ENCODE results near the gene FZD10. TPM values are rescaled to one million over a fixed set of nuclear protein-coding genes. Genes with fewer than 3 reads are reported as not detected.

FZD10 gene
- total and polyA plus RNA-seq, 2 of the 13 experiments (the other 11 are each of a cell fraction or from before 2014, with no cell fraction given): not detected

DNA sequence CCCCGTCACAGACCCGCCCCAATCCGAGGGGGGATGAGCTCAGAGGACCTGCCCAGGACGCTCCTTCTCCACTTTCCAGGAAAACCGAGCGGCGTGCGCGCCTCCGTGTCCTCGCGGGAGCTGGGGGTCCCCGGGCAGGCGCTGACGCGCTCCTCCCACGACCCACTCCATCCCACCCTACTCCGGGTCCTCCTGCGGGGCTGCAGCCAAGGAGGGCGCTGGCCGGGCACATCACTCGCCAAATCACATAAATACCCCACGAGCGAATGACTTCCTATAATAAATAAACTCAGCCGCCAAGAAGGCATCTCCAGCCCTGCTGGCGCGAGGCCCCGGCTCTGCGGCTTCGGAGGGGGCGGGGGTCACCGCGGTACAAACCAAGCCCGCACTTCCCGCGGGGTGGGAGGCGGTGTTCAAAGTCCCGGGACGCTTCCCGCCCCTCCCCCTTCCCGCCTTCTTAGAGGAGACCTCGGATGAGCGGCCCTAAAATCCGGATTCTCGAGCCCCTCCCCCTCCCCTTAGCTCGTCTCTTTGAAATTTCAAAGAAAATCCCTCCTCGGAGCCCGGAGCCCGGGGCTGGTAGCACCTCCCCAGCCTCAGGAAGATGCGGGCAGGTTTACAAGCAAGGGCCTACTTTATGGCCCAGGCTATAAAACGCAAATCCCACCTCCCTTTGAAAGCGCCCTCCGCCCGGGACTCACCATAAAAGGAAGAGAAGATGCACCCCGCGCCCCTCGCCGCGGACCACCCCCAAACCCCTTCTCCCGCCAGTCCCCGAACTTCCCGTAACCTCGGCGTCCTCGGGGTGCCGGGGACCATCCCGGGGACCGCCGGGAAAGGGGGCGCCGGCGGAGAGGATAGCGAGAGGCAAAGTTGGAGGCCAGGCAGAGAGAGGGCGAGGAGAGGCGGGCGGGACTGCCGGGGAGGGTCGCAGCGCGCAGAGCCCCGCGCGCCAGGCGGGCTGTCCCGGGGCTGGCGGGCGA lies 712 bp upstream of the FZD10 start (continued):
- TF ChIP-seq, protein P1, sequence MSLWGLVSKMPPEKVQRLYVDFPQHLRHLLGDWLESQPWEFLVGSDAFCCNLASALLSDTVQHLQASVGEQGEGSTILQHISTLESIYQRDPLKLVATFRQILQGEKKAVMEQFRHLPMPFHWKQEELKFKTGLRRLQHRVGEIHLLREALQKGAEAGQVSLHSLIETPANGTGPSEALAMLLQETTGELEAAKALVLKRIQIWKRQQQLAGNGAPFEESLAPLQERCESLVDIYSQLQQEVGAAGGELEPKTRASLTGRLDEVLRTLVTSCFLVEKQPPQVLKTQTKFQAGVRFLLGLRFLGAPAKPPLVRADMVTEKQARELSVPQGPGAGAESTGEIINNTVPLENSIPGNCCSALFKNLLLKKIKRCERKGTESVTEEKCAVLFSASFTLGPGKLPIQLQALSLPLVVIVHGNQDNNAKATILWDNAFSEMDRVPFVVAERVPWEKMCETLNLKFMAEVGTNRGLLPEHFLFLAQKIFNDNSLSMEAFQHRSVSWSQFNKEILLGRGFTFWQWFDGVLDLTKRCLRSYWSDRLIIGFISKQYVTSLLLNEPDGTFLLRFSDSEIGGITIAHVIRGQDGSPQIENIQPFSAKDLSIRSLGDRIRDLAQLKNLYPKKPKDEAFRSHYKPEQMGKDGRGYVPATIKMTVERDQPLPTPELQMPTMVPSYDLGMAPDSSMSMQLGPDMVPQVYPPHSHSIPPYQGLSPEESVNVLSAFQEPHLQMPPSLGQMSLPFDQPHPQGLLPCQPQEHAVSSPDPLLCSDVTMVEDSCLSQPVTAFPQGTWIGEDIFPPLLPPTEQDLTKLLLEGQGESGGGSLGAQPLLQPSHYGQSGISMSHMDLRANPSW (CRISPR knock-in tag; IDR thresholded peaks at IDR 0.05; ENCODE audit: borderline replicate concordance): no peak
- TF ChIP-seq ARNT (IDR thresholded peaks at IDR 0.05): no peak
- TF ChIP-seq, protein P2, sequence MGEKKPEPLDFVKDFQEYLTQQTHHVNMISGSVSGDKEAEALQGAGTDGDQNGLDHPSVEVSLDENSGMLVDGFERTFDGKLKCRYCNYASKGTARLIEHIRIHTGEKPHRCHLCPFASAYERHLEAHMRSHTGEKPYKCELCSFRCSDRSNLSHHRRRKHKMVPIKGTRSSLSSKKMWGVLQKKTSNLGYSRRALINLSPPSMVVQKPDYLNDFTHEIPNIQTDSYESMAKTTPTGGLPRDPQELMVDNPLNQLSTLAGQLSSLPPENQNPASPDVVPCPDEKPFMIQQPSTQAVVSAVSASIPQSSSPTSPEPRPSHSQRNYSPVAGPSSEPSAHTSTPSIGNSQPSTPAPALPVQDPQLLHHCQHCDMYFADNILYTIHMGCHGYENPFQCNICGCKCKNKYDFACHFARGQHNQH (CRISPR knock-in tag; IDR thresholded peaks at IDR 0.05): no peak
- TF ChIP-seq NPAS2 (CRISPR knock-in tag; IDR thresholded peaks at IDR 0.05; ENCODE audit: borderline replicate concordance): no peak

DNA sequence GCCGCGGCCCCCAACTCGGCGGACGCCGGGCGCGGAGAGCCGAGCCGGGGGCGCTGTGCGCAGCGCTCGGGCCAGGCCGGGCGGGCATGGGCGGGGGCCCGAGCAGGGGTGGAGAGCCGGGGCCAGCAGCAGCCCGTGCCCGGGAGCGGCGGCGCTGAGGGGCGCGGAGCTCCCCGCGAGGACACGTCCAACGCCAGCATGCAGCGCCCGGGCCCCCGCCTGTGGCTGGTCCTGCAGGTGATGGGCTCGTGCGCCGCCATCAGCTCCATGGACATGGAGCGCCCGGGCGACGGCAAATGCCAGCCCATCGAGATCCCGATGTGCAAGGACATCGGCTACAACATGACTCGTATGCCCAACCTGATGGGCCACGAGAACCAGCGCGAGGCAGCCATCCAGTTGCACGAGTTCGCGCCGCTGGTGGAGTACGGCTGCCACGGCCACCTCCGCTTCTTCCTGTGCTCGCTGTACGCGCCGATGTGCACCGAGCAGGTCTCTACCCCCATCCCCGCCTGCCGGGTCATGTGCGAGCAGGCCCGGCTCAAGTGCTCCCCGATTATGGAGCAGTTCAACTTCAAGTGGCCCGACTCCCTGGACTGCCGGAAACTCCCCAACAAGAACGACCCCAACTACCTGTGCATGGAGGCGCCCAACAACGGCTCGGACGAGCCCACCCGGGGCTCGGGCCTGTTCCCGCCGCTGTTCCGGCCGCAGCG lies 639 bp downstream of the FZD10 start:
- H3K9me3 ChIP-seq (ENCODE audit: low read length): no peaks in the 10 kb centered on the region
- no peak overlapping the region for H3K27ac ChIP-seq (ENCODE audit: extremely low read length, insufficient read depth, low read length)
- no peak overlapping the region for H3K9ac ChIP-seq (ENCODE audit: insufficient read depth, low read depth, low read length)
- DNase-seq (ENCODE audit: low spot score) (no peak), ATAC-seq (no peak), FAIRE-seq (no peak)
- no peaks in the 10 kb centered on the region for H4K20me1 ChIP-seq (ENCODE audit: insufficient read depth, low read length)
- in situ Hi-C loops (cut with HindIII; ENCODE audit: extremely low pct_ligation_motif_present, low pct_unique_long_range_greater_than_20kb): no loop called here
- WGBS (ENCODE audit: low lambda C conversion rate): 76% methylated on average over 24 of the region's 78 CpGs
- H3K4me3 ChIP-seq (replicated peaks in 1 of 3; ENCODE audit: insufficient read depth in 1 of 3, low read depth in 2 of 3, low read length in 3 of 3): no peak overlapping the region
- H3K79me2 ChIP-seq (ENCODE audit: insufficient read depth, low read length): no peaks in the 10 kb centered on the region
- H2AFZ ChIP-seq (ENCODE audit: low read length): no peak overlapping the region
- CTCF ChIA-PET (ENCODE audit: low intra/inter-chr PET ratio, low total read pairs): no interaction called here
- H3K4me2 ChIP-seq (ENCODE audit: low read depth, low read length): no peak overlapping the region
- intact Hi-C loops (cut with micrococcal nuclease; ENCODE audit: unreplicated experiment): no loop called here
- no peaks in the 10 kb centered on the region for H3K4me1 ChIP-seq (ENCODE audit: insufficient read depth, low read length)
- POLR2A ChIA-PET: no interaction called here
- H3K36me3 ChIP-seq (replicated peaks in 1 of 2; ENCODE audit: control insufficient read depth in 1 of 2, insufficient read depth in 2 of 2, low read length in 2 of 2): no peaks in the 10 kb centered on the region
- BruUV-seq (replicated peaks): no TSS peak
- H3K27me3 ChIP-seq (ENCODE audit: control insufficient read depth in 1 of 2, insufficient read depth in 2 of 2, low read length in 2 of 2): peaks cover 0 to 39% of the 10 kb centered on the region in 2 experiments; a peak in 4 of 5 replicates
- TF ChIP-seq NCOA1 (CRISPR knock-in tag; IDR thresholded peaks at IDR 0.05) (no peak), SIN3A (IDR thresholded peaks at IDR 0.05; ENCODE audit: borderline replicate concordance, low read depth, low read length) (no peak), ZNF724P (CRISPR knock-in tag; IDR thresholded peaks at IDR 0.05; ENCODE audit: borderline replicate concordance) (no peak), NRL (CRISPR knock-in tag; IDR thresholded peaks at IDR 0.05; ENCODE audit: borderline replicate concordance) (no peak)
- TF ChIP-seq, protein P3, sequence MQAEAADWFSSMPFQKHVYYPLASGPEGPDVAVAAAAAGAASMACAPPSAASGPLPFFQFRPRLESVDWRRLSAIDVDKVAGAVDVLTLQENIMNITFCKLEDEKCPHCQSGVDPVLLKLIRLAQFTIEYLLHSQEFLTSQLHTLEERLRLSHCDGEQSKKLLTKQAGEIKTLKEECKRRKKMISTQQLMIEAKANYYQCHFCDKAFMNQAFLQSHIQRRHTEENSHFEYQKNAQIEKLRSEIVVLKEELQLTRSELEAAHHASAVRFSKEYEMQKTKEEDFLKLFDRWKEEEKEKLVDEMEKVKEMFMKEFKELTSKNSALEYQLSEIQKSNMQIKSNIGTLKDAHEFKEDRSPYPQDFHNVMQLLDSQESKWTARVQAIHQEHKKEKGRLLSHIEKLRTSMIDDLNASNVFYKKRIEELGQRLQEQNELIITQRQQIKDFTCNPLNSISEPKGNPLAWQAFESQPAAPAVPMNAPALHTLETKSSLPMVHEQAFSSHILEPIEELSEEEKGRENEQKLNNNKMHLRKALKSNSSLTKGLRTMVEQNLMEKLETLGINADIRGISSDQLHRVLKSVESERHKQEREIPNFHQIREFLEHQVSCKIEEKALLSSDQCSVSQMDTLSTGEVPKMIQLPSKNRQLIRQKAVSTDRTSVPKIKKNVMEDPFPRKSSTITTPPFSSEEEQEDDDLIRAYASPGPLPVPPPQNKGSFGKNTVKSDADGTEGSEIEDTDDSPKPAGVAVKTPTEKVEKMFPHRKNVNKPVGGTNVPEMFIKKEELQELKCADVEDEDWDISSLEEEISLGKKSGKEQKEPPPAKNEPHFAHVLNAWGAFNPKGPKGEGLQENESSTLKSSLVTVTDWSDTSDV (CRISPR knock-in tag; IDR thresholded peaks at IDR 0.05): no peak
- TF ChIP-seq, protein P4, sequence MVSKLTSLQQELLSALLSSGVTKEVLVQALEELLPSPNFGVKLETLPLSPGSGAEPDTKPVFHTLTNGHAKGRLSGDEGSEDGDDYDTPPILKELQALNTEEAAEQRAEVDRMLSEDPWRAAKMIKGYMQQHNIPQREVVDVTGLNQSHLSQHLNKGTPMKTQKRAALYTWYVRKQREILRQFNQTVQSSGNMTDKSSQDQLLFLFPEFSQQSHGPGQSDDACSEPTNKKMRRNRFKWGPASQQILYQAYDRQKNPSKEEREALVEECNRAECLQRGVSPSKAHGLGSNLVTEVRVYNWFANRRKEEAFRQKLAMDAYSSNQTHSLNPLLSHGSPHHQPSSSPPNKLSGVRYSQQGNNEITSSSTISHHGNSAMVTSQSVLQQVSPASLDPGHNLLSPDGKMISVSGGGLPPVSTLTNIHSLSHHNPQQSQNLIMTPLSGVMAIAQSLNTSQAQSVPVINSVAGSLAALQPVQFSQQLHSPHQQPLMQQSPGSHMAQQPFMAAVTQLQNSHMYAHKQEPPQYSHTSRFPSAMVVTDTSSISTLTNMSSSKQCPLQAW (CRISPR knock-in tag; IDR thresholded peaks at IDR 0.05): no peak

All from HepG2 (cell line).